Liver (tissue), 3 donors: Measurements from ENCODE around the gene EDA.

Experiments used
- CTCF ChIP-seq: fragments of 150-350 bp; IDR thresholded peaks from 2 replicates; pipeline ENCODE4 v1.5.1; 2017; ENCODE audit warnings: improper control_type of control experiment, low read depth, low read length; ENCODE audit not compliant: missing input control
- GABPA ChIP-seq, 2 donors: IDR thresholded peaks in 1 of 2; conservative IDR thresholded peaks in 1 of 2; 2 replicates each; pipeline ENCODE4 v1.6.1; 2016; ENCODE audit warnings: antibody characterized with exemption in 2 of 2, mild to moderate bottlenecking in 1 of 2, moderate library complexity in 1 of 2
- RAD21 ChIP-seq, 2 donors: IDR thresholded peaks; 2 replicates each; pipeline ENCODE4 v1.6.1; 2016; ENCODE audit warnings: antibody characterized with exemption in 2 of 2, mild to moderate bottlenecking in 2 of 2
- REST ChIP-seq: IDR thresholded peaks from 2 replicates; pipeline ENCODE4 v1.6.1; 2016; ENCODE audit warnings: antibody characterized with exemption, mild to moderate bottlenecking
- RXRA ChIP-seq, 2 donors: IDR thresholded peaks; 2 replicates each; pipeline ENCODE4 v1.6.1; 2017 to 2018; ENCODE audit warnings: antibody characterized with exemption in 2 of 2, mild to moderate bottlenecking in 1 of 2
- SP1 ChIP-seq: IDR thresholded peaks from 2 replicates; pipeline ENCODE4 v1.6.1; 2018; ENCODE audit warnings: antibody characterized with exemption, mild to moderate bottlenecking
- YY1 ChIP-seq: IDR thresholded peaks from 2 replicates; pipeline ENCODE4 v1.6.1; 2016; ENCODE audit warnings: antibody characterized with exemption, mild to moderate bottlenecking
- donor health status: healthy.
- donor health status: healthy.

DNA sequence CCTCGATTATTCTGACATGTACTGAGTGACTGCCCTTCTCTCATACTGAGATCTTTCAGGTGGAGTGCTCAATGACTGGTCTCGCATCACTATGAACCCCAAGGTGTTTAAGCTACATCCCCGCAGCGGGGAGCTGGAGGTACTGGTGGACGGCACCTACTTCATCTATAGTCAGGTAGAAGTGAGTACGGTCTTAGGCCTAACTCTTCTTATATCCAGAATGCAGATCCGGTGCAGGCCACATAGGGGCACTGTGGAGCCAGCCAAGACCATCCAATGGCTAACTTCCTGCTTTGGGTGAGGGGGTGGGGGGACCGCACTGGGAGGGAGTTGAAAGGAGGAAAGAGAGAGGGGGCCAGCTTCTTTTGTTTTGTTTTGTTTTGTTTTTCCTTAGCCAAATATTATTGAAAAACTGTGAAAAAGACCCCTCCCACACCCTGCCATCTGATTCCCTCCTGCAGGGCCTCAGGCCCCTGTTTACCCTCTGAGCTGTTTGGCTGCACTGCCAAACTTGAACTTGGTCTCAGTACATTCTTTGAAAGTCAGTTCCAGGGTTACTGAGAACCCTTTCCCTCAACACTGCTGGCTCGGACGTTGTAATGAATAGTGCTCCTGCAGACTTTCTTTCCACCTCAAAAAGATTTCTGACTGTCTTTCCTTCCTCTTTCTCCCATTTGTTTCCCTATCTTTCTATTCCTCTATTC, 417.6 kb downstream of the EDA start:
- peak; percentile 48 for TF ChIP-seq CTCF
- no peak for TF ChIP-seq GABPA (IDR thresholded peaks at IDR 0.05 in 1 of 2, conservative IDR thresholded peaks at IDR 0.05 in 1 of 2)
- no peak for TF ChIP-seq REST
- no peak for TF ChIP-seq SP1
- TF ChIP-seq RAD21 (IDR thresholded peaks at IDR 0.05), result peak; percentile 62 to 68
- TF ChIP-seq RXRA (IDR thresholded peaks at IDR 0.05), result no peak
- no peak for TF ChIP-seq YY1
